HG02938 (cell line): Measurements from ENCODE around the gene DAND5.

ENCODE experiments used
- ATAC-seq: cut with Tn5 transposase; IDR thresholded peaks from one replicate; pipeline ENCODE4 v1.9.1; 2021; ENCODE audit warnings: mild to moderate bottlenecking, moderate library complexity; ENCODE audit not compliant: unreplicated experiment

The DAND5 gene

DNA sequence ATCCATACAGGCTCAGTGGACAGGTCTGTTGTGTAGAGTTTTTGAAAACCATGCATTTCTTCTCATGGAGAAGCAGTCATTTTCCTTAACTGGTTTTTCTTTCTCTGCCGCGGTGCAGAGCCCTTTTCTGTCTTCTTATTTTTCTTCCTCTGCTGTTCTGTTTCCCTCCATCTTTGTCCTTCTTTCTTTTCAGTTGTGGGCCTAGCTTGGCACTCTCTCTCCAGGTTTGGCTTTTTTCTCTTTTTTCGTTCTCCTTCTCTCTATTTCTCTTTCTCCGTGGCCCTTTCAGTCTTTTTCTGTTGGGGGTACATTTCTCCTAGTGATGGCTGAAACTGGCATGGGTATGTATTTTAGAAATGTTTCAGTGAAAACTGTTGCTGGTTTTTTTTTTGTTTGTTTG, 50.0 kb downstream of the DAND5 start:
- ATAC-seq, result no peak

- no peak for ATAC-seq
Measured at GRCh38 chr19:13020002-13020414, 50.6 kb downstream of the DAND5 start.

DNA sequence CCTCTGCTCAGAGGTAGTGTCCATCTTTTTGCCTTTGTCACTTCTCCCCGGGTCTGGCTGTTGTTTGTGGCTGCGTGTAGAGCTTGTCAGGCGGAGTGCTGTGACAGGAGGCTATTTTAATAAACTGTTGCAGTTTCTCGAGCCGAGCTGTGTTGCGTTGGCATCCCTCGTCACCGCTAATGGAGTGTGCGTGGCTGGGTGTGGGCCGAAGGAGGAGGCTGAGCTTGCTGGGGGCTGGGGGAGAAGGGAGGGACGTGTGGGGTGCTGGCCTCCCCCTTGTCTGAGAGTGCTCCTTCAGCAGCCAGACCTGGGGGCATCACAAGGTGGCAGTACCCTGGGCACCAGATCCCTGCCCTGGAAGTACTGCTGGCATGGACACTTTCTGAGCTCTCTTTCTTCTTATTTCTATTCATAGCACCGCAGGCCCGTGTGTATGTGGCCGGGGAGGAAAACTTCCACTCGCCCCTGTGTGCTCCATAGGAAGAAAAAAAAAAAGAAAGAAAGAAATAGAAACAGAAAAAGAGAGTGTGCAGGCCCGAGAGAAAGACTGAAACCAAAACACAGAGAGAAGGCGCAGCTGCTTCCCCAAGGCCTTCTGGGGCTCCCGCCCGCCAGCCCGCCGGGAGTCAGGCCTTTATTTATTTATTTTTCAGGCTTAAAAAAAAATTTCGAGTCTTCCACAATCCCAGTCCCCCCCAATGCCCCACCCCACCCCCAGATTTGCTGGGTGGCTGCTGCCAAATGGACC, 52.9 kb downstream of the DAND5 start:
- no peak for ATAC-seq

DNA sequence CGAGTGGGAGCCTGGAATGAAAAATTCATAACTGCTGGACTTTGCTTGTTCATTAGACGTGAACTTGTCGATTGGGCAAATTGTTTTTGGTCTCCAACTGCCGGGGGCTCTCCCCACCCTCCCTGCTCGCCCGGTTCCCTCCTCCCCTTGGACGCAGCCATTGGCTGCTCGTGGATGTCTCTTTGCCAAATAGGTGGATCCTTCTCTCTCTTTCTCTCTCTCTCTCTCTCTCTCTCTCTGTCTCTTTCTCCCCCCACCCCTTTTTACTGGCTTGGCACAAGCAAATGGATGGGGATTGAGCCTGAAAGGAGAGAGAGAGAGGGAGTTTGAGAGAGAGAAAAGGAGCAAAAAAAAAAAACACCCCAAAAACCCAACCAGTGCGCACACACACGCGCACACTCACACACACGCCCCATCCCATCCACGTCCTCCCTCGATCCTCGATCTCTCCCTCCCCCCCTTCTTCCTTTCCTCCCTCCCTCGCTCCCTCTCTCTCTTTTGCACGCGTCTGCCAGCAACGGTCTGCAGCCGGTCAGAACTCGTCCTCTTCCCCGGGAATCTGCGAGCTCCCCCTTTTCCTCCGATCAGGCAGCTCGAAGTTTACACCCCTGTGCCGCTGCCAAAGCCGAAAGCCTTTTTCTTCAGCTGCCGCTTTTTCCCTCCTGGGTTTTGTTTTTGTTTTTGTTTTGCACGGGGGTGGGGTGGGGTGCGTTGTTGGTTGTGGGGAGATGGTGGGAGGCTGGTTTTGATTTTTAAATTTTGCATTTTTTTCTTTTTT, 53.7 kb downstream of the DAND5 start:
- no peak for ATAC-seq

DNA sequence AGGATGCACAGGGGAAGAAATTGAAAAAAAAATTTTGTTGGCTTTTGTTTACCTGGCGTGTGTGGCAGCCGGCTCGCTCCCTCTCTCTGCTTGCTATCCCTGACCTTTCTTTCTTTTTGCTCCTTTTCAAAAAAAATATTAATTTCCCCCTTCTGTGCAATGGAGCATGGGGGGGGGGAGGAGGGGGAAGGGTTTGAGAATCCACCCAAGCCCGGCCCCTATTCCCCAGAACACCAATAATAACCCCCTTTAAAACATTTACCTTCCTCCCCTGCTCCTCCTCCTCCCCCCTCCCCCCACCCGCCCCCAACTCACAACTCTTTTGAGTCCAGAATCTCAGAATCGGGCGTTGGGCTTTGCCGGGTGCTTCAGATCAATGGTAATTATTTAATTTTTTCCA, 54.3 kb downstream of the DAND5 start:
- no peak for ATAC-seq
